SH-SY5Y (cell line): ENCODE data around the gene MTRF1L.

Source experiments
- GATA2 ChIP-seq: IDR thresholded peaks from 2 replicates; pipeline ENCODE4 v1.6.1; 2011; ENCODE audit warnings: mild to moderate bottlenecking, low read depth, low read length
- GATA3 ChIP-seq: IDR thresholded peaks from 2 replicates; pipeline ENCODE4 v1.6.1; 2011; ENCODE audit warnings: low read depth, mild to moderate bottlenecking, low read length, moderate library complexity

DNA sequence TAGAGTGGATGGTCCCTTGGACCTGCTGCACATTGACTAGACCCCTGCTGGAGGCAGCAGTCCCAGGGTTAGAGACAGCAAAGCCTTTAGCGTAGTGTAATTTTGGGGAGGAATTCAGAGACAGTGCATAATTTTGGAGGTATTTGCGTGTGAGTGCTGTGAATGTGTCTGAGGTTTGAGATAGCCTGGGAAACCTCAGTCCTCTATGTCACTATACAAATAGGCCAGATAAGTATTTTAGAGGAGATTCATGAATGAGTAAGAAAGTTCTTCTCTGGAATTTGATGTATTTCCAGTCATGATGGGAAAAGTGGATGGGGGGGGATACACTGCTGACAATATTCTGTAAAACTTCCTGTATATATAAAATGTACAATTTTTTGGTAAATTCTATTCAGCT, 25.8 kb upstream of the MTRF1L start:
- TF ChIP-seq GATA3 (no peak), GATA2 (no peak)
